A673 (cell line): Measurements from ENCODE around the gene LPCAT2. TPM values are rescaled to one million over a fixed set of nuclear protein-coding genes. Genes with fewer than 3 reads are reported as not detected.
A peak's percentile ranks its signal among the peaks of the same experiment; 100 is the strongest.

Source experiments
- BruUV-seq: library from RNA; stranded (reverse); fragments of 400-500 nt; replicated peaks from 2 replicates; lab custom pipeline; 2021; lab: Mats Ljungman, UMichigan
- CTCF ChIA-PET: fragments of 300-600 bp; sonication (Branson Sonifier 250); formaldehyde crosslinking; loops from one replicate; lab custom pipeline; 2022; ENCODE audit warnings: antibody characterized with exemption; lab: Charles Lee
- POLR2A ChIA-PET: fragments of 300-600 bp; sonication (Branson Sonifier 250); formaldehyde crosslinking; loops from one replicate; lab custom pipeline; 2022; ENCODE audit warnings: antibody characterized with exemption; ENCODE audit not compliant: low non-redundant PET; lab: Charles Lee
- DNase-seq: peaks from one replicate; pipeline ENCODE4 v3.0.0-alpha.2; 2015; ENCODE audit warnings: low spot score
- H3K27ac ChIP-seq: fragments of 200-600 bp; sonication (generic); 2 replicates; pipeline ENCODE4 v1.5.1; 2016; ENCODE audit warnings: mixed run types, low read depth, mild to moderate bottlenecking, mixed read lengths, antibody characterized with exemption, low read length; ENCODE audit not compliant: poor library complexity, severe bottlenecking
- H3K27me3 ChIP-seq: fragments of 200-600 bp; sonication (generic); replicated peaks from 2 replicates; pipeline ENCODE4 v1.6.1; 2017; ENCODE audit warnings: mixed run types, low read depth, mild to moderate bottlenecking, mixed read lengths, antibody characterized with exemption, low read length; ENCODE audit not compliant: insufficient read depth, poor library complexity
- H3K36me3 ChIP-seq: fragments of 200-600 bp; sonication (generic); 2 replicates; pipeline ENCODE4 v1.6.1; 2016; ENCODE audit warnings: mixed run types, mild to moderate bottlenecking, mixed read lengths, antibody characterized with exemption, low read length; ENCODE audit not compliant: insufficient read depth, poor library complexity, severe bottlenecking
- H3K4me1 ChIP-seq: fragments of 200-600 bp; sonication (generic); 2 replicates; pipeline ENCODE4 v1.6.1; 2017; ENCODE audit warnings: mixed run types, mild to moderate bottlenecking, mixed read lengths, antibody characterized with exemption, low read length; ENCODE audit not compliant: insufficient read depth, poor library complexity, severe bottlenecking
- H3K4me3 ChIP-seq: fragments of 200-600 bp; sonication (generic); 2 replicates; pipeline ENCODE4 v1.5.1; 2016; ENCODE audit warnings: low read depth, mixed run types, mild to moderate bottlenecking, mixed read lengths, low read length; ENCODE audit not compliant: poor library complexity, severe bottlenecking
- H3K9me3 ChIP-seq: fragments of 200-600 bp; sonication (generic); 2 replicates; pipeline ENCODE4 v1.6.1; 2016; ENCODE audit warnings: mixed run types, low read depth, mild to moderate bottlenecking, mixed read lengths, antibody characterized with exemption, low read length; ENCODE audit not compliant: poor library complexity, severe bottlenecking
- CTCF ChIP-seq: fragments of 300-800, 200-600 bp; sonication (generic); conservative IDR thresholded peaks from 2 replicates; pipeline ENCODE4 v1.5.1; 2017; ENCODE audit warnings: low read depth, mild to moderate bottlenecking, antibody characterized with exemption, low read length, moderate library complexity, mixed read lengths
- EZH2 ChIP-seq: fragments of 200-600 bp; sonication (generic); IDR thresholded peaks from 2 replicates; pipeline ENCODE4 v1.6.1; 2017; ENCODE audit warnings: borderline replicate concordance, low read depth, mild to moderate bottlenecking, mixed read lengths, antibody characterized with exemption, low read length; ENCODE audit not compliant: poor library complexity, severe bottlenecking
- intact Hi-C: fragments of 100-400 bp; cut with micrococcal nuclease; formaldehyde crosslinking; loops from one replicate; pipeline ENCODE4 v1.10.0; 2022; ENCODE audit not compliant: unreplicated experiment
- total RNA-seq: library from RNA; stranded (reverse); gene quantifications from 2 replicates; pipeline ENCODE4 v1.2.3, GENCODE V29; 2021

The LPCAT2 gene
- total RNA-seq, 1 experiment from 2014 or later: 8.2 TPM

DNA sequence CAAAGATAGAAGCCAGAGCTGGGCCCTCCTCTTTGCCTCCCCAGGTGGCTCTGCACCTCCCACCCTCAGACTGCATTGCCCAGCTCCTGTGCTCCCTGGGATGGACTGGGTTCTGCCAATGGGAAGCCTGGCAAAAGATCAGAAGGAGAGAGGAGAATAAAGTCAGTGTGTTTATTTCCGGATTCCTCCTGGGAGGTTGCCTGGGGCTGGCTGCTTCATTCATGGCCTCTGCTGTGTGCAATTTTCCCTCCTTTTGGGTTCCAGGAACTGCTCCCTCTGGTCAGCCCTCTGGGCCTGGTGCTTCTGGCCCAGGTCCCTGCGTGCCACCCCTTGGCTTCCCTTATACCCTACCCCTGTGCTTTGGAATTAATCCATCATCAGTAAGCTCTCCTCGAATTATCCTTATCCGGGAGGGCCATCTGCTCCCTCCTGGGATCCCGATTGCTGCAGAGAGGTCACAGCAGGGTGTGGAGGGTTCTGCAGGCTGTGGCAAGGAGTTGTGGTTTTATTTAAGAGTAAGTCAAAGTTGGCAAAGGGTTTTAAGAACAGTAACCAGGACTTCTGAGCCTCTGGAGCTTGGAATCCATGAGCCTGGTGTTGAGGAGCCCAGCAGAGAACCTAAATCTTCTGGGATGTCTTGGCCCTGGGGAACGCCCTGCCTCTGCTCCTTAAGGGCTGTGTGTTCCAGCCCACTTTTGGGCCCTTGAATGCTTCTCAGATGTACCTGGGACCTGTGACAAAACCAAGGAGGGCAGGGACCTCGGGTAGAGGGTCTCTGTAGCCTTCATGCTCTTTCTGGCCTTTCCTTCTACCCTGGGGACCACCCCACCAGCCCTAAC, 38.1 kb upstream of the LPCAT2 start:
- peak; percentile 81 for DNase-seq
- Histone ChIP-seq H3K36me3 (no peaks in the 10 kb centered on the region), H3K9me3 (no peaks in the 10 kb centered on the region), H3K27me3 (no peaks in the 10 kb centered on the region), H3K4me3 (no peak overlapping the region), H3K27ac (peak overlapping the region; percentile 5), H3K4me1 (peaks cover 11% of the 10 kb centered on the region)
- BruUV-seq: no TSS peak
- POLR2A ChIA-PET: no interaction called here
- TF ChIP-seq EZH2: no peak
- intact Hi-C loops: no loop called here
- CTCF ChIA-PET: no interaction called here

- BruUV-seq: no TSS peak
- TF ChIP-seq CTCF (no peak), EZH2 (no peak)
- Histone ChIP-seq H3K27me3 (no peaks in the 10 kb centered on the region), H3K36me3 (no peaks in the 10 kb centered on the region), H3K9me3 (no peaks in the 10 kb centered on the region), H3K4me3 (no peak overlapping the region), H3K4me1 (peaks cover 11% of the 10 kb centered on the region), H3K27ac (peak overlapping the region; percentile 5)
- CTCF ChIA-PET: no interaction called here
- intact Hi-C loops: no loop called here
- POLR2A ChIA-PET: no interaction called here
- DNase-seq: peak; percentile 43
Measured at GRCh38 chr16:55471448-55472097, 37.3 kb upstream of the LPCAT2 start.

- H3K27ac ChIP-seq: no peak overlapping the region
- no peak for TF ChIP-seq EZH2
- no peak for TF ChIP-seq CTCF
- intact Hi-C loops: no loop called here
- H3K27me3 ChIP-seq: no peaks in the 10 kb centered on the region
- no peak for DNase-seq
- POLR2A ChIA-PET: no interaction called here
- BruUV-seq: no TSS peak
- no peaks in the 10 kb centered on the region for H3K36me3 ChIP-seq
- H3K4me1 ChIP-seq: peaks cover 13% of the 10 kb centered on the region
- no peak overlapping the region for H3K4me3 ChIP-seq
- no peaks in the 10 kb centered on the region for H3K9me3 ChIP-seq
- CTCF ChIA-PET: no interaction called here
Measured at GRCh38 chr16:55473587-55473986, 35.3 kb upstream of the LPCAT2 start.
